ENCODE measurements around the gene DBT.

- TF ChIP-seq, protein P1, sequence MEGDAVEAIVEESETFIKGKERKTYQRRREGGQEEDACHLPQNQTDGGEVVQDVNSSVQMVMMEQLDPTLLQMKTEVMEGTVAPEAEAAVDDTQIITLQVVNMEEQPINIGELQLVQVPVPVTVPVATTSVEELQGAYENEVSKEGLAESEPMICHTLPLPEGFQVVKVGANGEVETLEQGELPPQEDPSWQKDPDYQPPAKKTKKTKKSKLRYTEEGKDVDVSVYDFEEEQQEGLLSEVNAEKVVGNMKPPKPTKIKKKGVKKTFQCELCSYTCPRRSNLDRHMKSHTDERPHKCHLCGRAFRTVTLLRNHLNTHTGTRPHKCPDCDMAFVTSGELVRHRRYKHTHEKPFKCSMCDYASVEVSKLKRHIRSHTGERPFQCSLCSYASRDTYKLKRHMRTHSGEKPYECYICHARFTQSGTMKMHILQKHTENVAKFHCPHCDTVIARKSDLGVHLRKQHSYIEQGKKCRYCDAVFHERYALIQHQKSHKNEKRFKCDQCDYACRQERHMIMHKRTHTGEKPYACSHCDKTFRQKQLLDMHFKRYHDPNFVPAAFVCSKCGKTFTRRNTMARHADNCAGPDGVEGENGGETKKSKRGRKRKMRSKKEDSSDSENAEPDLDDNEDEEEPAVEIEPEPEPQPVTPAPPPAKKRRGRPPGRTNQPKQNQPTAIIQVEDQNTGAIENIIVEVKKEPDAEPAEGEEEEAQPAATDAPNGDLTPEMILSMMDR (IDR thresholded peaks at IDR 0.05; ENCODE audit: low read depth, low read length): no peak
- TF ChIP-seq POLR2A (IDR thresholded peaks at IDR 0.05; ENCODE audit: extremely low read depth, insufficient read length) (no peak), MAX (IDR thresholded peaks at IDR 0.05; ENCODE audit: low read depth, low read length) (no peak)
These were observed 35.0 kb upstream of the DBT start for GRCh38 chr1:100284591-100284990.

Measured in NB4 (cell line).